GM18502 (cell line): Measurements from ENCODE around the gene ARFRP1.

Experiments used
- ATAC-seq: cut with Tn5 transposase; IDR thresholded peaks from one replicate; pipeline ENCODE4 v1.9.1; 2021; ENCODE audit warnings: mild to moderate bottlenecking; ENCODE audit not compliant: unreplicated experiment, poor library complexity

The ARFRP1 gene

GRCh38 chr20:63693083-63693732, 14.6 kb downstream of the ARFRP1 start:
- ATAC-seq: no peak

GRCh38 chr20:63692436-63693082, 15.2 kb downstream of the ARFRP1 start:
- no peak for ATAC-seq

GRCh38 chr20:63691711-63692435, 15.9 kb downstream of the ARFRP1 start:
- ATAC-seq: no peak

GRCh38 chr20:63690898-63691710, 16.7 kb downstream of the ARFRP1 start:
- ATAC-seq: no peak

- no peak for ATAC-seq
These were observed 17.5 kb downstream of the ARFRP1 start for GRCh38 chr20:63690003-63690897.

- no peak for ATAC-seq
These were observed 18.5 kb downstream of the ARFRP1 start for GRCh38 chr20:63689046-63690002.

GRCh38 chr20:63688228-63689045, 19.3 kb downstream of the ARFRP1 start:
- ATAC-seq: no peak

- no peak for ATAC-seq
These were observed 20.2 kb downstream of the ARFRP1 start for GRCh38 chr20:63687419-63688178.

GRCh38 chr20:63686492-63687321, 21.1 kb downstream of the ARFRP1 start:
- ATAC-seq: no peak

- ATAC-seq: no peak
These were observed 21.7 kb downstream of the ARFRP1 start for GRCh38 chr20:63686094-63686491.

- ATAC-seq: no peak
These were observed 22.3 kb downstream of the ARFRP1 start for GRCh38 chr20:63685269-63686026.

GRCh38 chr20:63682384-63683139, 25.2 kb downstream of the ARFRP1 start:
- ATAC-seq: no peak

- ATAC-seq: no peak
These were observed 26.1 kb downstream of the ARFRP1 start for GRCh38 chr20:63681609-63682142.

GRCh38 chr20:63680857-63681608, 26.7 kb downstream of the ARFRP1 start:
- no peak for ATAC-seq
